H9 (cell line): ENCODE measurements around the gene CERS6. TPM values are rescaled to one million over a fixed set of nuclear protein-coding genes. Genes with fewer than 3 reads are reported as not detected.

Source experiments
- DNase-seq: peaks from one replicate; pipeline ENCODE4 v3.0.0-alpha.2; 2017
- H2AFZ ChIP-seq: one replicate; pipeline ENCODE4 v1.6.1; 2013; ENCODE audit warnings: mild to moderate bottlenecking, low read length, control low read depth, moderate library complexity
- H2AK5ac ChIP-seq: 2 replicates; pipeline ENCODE4 v1.6.1; 2013; ENCODE audit warnings: low read length, control low read depth, mixed read lengths; ENCODE audit not compliant: insufficient read length
- H2BK120ac ChIP-seq: one replicate; pipeline ENCODE4 v1.6.1; 2013; ENCODE audit warnings: low read depth, mild to moderate bottlenecking, low read length, control low read depth, inconsistent platforms; ENCODE audit not compliant: poor library complexity, severe bottlenecking
- H2BK12ac ChIP-seq: 2 replicates; pipeline ENCODE4 v1.6.1; 2013; ENCODE audit warnings: low read length, control low read depth, mixed read lengths, low read depth; ENCODE audit not compliant: insufficient read length
- H2BK15ac ChIP-seq: 2 replicates; pipeline ENCODE4 v1.6.1; 2013; ENCODE audit warnings: low read depth, low read length, control low read depth
- H2BK20ac ChIP-seq: one replicate; pipeline ENCODE4 v1.6.1; 2013; ENCODE audit warnings: low read depth, mild to moderate bottlenecking, low read length, control low read depth, inconsistent platforms; ENCODE audit not compliant: poor library complexity, severe bottlenecking
- H2BK5ac ChIP-seq: 2 replicates; pipeline ENCODE4 v1.6.1; 2013; ENCODE audit warnings: low read length, control low read depth, mixed read lengths; ENCODE audit not compliant: insufficient read length
- H3K14ac ChIP-seq: 2 replicates; pipeline ENCODE4 v1.6.1; 2013; ENCODE audit warnings: low read length, control low read depth; ENCODE audit not compliant: insufficient read depth
- H3K18ac ChIP-seq: 2 replicates; pipeline ENCODE4 v1.6.1; 2013; ENCODE audit warnings: low read depth, mild to moderate bottlenecking, mixed read lengths, low read length, control low read depth; ENCODE audit not compliant: insufficient read length
- H3K23ac ChIP-seq: 2 replicates; pipeline ENCODE4 v1.6.1; 2013; ENCODE audit warnings: low read length, control low read depth, mixed read lengths, low read depth; ENCODE audit not compliant: insufficient read length
- H3K23me2 ChIP-seq: 2 replicates; pipeline ENCODE4 v1.6.1; 2013; ENCODE audit warnings: low read depth, mild to moderate bottlenecking, mixed read lengths, low read length, control low read depth; ENCODE audit not compliant: insufficient read length, poor library complexity, severe bottlenecking
- H3K27ac ChIP-seq: 2 replicates; pipeline ENCODE4 v1.5.1; 2013; ENCODE audit warnings: low read length, control low read depth, mixed read lengths, low read depth; ENCODE audit not compliant: insufficient read length
- H3K27me3 ChIP-seq: 2 replicates; pipeline ENCODE4 v1.6.1; 2013; ENCODE audit warnings: low read length, control low read depth, inconsistent platforms; ENCODE audit not compliant: insufficient read depth
- H3K4ac ChIP-seq: 2 replicates; pipeline ENCODE4 v1.6.1; 2013; ENCODE audit warnings: low read depth, mild to moderate bottlenecking, control low read depth, inconsistent platforms, low read length, moderate library complexity
- H3K4me1 ChIP-seq: 2 replicates; pipeline ENCODE4 v1.6.1; 2013; ENCODE audit warnings: low read length, control low read depth, inconsistent platforms; ENCODE audit not compliant: insufficient read depth
- H3K4me2 ChIP-seq: 2 replicates; pipeline ENCODE4 v1.6.1; 2013; ENCODE audit warnings: low read length, control low read depth, mixed read lengths; ENCODE audit not compliant: insufficient read length, insufficient read depth
- H3K56ac ChIP-seq: 2 replicates; pipeline ENCODE4 v1.6.1; 2013; ENCODE audit warnings: low read depth, mild to moderate bottlenecking, mixed read lengths, low read length, control low read depth; ENCODE audit not compliant: insufficient read length
- H3K79me1 ChIP-seq: 2 replicates; pipeline ENCODE4 v1.6.1; 2013; ENCODE audit warnings: low read depth, mild to moderate bottlenecking, moderate library complexity, low read length, control low read depth, inconsistent platforms; ENCODE audit not compliant: insufficient read depth, poor library complexity, severe bottlenecking
- H3K79me2 ChIP-seq: 2 replicates; pipeline ENCODE4 v1.6.1; 2013; ENCODE audit warnings: low read length, control low read depth, inconsistent platforms; ENCODE audit not compliant: insufficient read depth
- H3K9ac ChIP-seq: 2 replicates; pipeline ENCODE4 v1.6.1; 2013; ENCODE audit warnings: low read length, control low read depth, mixed read lengths; ENCODE audit not compliant: insufficient read length; ENCODE audit errors: extremely low read depth
- H3K9me3 ChIP-seq: one replicate; pipeline ENCODE4 v1.6.1; 2013; ENCODE audit warnings: low read depth, low read length, inconsistent platforms; ENCODE audit not compliant: control insufficient read depth
- H3T11ph ChIP-seq: one replicate; pipeline ENCODE4 v1.6.1; 2013; ENCODE audit warnings: mild to moderate bottlenecking, low read length, control low read depth, inconsistent platforms
- H4K20me1 ChIP-seq: one replicate; pipeline ENCODE4 v1.6.1; 2013; ENCODE audit not compliant: control insufficient read depth, insufficient read length, insufficient read depth
- H4K5ac ChIP-seq: 2 replicates; pipeline ENCODE4 v1.6.1; 2013; ENCODE audit warnings: low read depth, mild to moderate bottlenecking, mixed read lengths, low read length, control low read depth; ENCODE audit not compliant: insufficient read length
- H4K8ac ChIP-seq: replicated peaks from 2 replicates; pipeline ENCODE4 v1.6.1; 2013; ENCODE audit warnings: low read length, control low read depth, mixed read lengths, low read depth; ENCODE audit not compliant: insufficient read length
- H4K91ac ChIP-seq: 2 replicates; pipeline ENCODE4 v1.6.1; 2013; ENCODE audit warnings: low read depth, mild to moderate bottlenecking, moderate library complexity, mixed read lengths, low read length, control low read depth; ENCODE audit not compliant: insufficient read length
- H3K27ac Mint-ChIP-seq, 3 experiments: 2 replicates in 2 of 3; 3 replicates in 1 of 3; pipeline ENCODE4 v1.8.0; 2020 to 2021; ENCODE audit warnings: mixed read lengths in 3 of 3, mild to moderate bottlenecking in 1 of 3, moderate library complexity in 1 of 3
- H3K27me3 Mint-ChIP-seq: 2 replicates; pipeline ENCODE4 v1.8.0; 2021; ENCODE audit warnings: low read depth, mild to moderate bottlenecking, moderate library complexity, mixed read lengths
- H3K36me3 Mint-ChIP-seq, 3 experiments: 2 replicates in 2 of 3; 3 replicates in 1 of 3; pipeline ENCODE4 v1.8.0; 2020 to 2021; ENCODE audit warnings: low read depth in 3 of 3, mixed read lengths in 3 of 3; ENCODE audit not compliant: insufficient read depth in 1 of 3
- H3K4me1 Mint-ChIP-seq, 2 experiments: 2 replicates each; pipeline ENCODE4 v1.8.0; 2020; ENCODE audit warnings: mixed read lengths in 2 of 2
- H3K4me3 Mint-ChIP-seq, 2 experiments: 2 replicates in 1 of 2; 3 replicates in 1 of 2; pipeline ENCODE4 v1.8.0; 2020 to 2021; ENCODE audit warnings: mild to moderate bottlenecking in 2 of 2, mixed read lengths in 2 of 2, moderate library complexity in 1 of 2
- H3K9me3 Mint-ChIP-seq, 2 experiments: 2 replicates in 1 of 2; 3 replicates in 1 of 2; pipeline ENCODE4 v1.8.0; 2020; ENCODE audit warnings: mild to moderate bottlenecking in 2 of 2, mixed read lengths in 2 of 2, moderate library complexity in 1 of 2
- WGBS: extraction: QIAGEN DNeasy Blood & Tissue Kit; methylation state at CpG from one replicate; pipeline ENCODE4 v1.1.7; 2013; ENCODE audit warnings: missing lambda C conversion rate, low lambda C conversion rate, mixed read lengths; ENCODE audit not compliant: insufficient read length; ENCODE audit errors: extremely low coverage; 5-methylcytosine and 5-hydroxymethylcytosine counted together
- total RNA-seq: library from RNA; stranded (reverse); gene quantifications from 2 replicates; pipeline ENCODE4 v1.2.1, GENCODE V29; 2021
- TF ChIP-seq, protein P1 (sequence below): fragments of 200-600 bp; sonication (generic); conservative IDR thresholded peaks from 3 replicates; pipeline ENCODE4 v1.8.0; 2021; ENCODE audit warnings: antibody characterized with exemption, mild to moderate bottlenecking

Gene CERS6
- total RNA-seq, 1 experiment from 2014 or later, result 17.7 TPM

DNA sequence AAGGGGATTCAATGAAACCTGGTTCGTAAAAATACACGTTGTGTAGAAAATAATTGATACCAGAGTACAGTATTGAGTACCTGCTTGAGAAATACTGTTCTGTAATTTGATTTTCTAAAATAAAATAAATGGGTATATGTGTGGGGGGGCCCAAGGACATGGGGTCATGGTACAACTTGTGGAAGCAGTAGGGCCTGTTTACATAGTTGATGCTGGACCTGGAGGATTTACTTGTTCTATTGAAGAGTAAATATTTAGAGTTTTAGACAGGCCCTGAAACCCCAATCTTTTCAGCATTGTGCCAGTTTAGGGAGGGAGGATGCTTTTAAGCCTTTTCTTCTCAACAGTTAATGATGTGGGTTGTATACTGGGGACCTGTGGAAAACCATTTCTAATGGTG lies 11.7 kb downstream of the CERS6 start:
- no peak overlapping the region for H3K9ac ChIP-seq
- H3K23ac ChIP-seq, result no peak overlapping the region
- Mint-ChIP-seq H3K9me3 (no peaks in the 10 kb centered on the region), H3K4me1 (peaks cover 68 to 79% of the 10 kb centered on the region in 2 experiments), H3K36me3 (no peaks in the 10 kb centered on the region), H3K4me3 (no peak overlapping the region), H3K27ac (no peak overlapping the region), H3K27me3 (no peaks in the 10 kb centered on the region; the same call in 1 of the 2 replicates)
- no peak overlapping the region for H2BK20ac ChIP-seq
- H3K9me3 ChIP-seq, result no peaks in the 10 kb centered on the region
- H2BK120ac ChIP-seq, result no peak overlapping the region
- H3K4me1 ChIP-seq, result peaks cover 8% of the 10 kb centered on the region; the same call in 1 of the 2 replicates
- no peaks in the 10 kb centered on the region; the same call in 1 of the 2 replicates for H3K79me2 ChIP-seq
- WGBS, result no CpG with 5 or more reads among the region's 2 CpGs
- no peak overlapping the region for H2BK5ac ChIP-seq
- H2AFZ ChIP-seq, result no peak overlapping the region
- no peak overlapping the region for H3K18ac ChIP-seq
- H4K20me1 ChIP-seq, result no peaks in the 10 kb centered on the region
- no peak overlapping the region for H2BK12ac ChIP-seq
- H4K91ac ChIP-seq, result no peak overlapping the region
- no peak overlapping the region for H3K4me2 ChIP-seq
- peaks cover 4% of the 10 kb centered on the region for H3K79me1 ChIP-seq
- no peak overlapping the region for H2BK15ac ChIP-seq
- no peaks in the 10 kb centered on the region for H3K23me2 ChIP-seq
- H3K56ac ChIP-seq, result no peak overlapping the region
- no peak overlapping the region for H3T11ph ChIP-seq
- H3K27ac ChIP-seq, result no peak overlapping the region
- H3K14ac ChIP-seq, result no peak overlapping the region
- H4K5ac ChIP-seq, result no peak overlapping the region
- H3K4ac ChIP-seq, result no peak overlapping the region
- no peak for DNase-seq
- no peak overlapping the region for H4K8ac ChIP-seq
- no peak overlapping the region for H2AK5ac ChIP-seq
- H3K27me3 ChIP-seq, result no peaks in the 10 kb centered on the region
- TF ChIP-seq, protein P1, sequence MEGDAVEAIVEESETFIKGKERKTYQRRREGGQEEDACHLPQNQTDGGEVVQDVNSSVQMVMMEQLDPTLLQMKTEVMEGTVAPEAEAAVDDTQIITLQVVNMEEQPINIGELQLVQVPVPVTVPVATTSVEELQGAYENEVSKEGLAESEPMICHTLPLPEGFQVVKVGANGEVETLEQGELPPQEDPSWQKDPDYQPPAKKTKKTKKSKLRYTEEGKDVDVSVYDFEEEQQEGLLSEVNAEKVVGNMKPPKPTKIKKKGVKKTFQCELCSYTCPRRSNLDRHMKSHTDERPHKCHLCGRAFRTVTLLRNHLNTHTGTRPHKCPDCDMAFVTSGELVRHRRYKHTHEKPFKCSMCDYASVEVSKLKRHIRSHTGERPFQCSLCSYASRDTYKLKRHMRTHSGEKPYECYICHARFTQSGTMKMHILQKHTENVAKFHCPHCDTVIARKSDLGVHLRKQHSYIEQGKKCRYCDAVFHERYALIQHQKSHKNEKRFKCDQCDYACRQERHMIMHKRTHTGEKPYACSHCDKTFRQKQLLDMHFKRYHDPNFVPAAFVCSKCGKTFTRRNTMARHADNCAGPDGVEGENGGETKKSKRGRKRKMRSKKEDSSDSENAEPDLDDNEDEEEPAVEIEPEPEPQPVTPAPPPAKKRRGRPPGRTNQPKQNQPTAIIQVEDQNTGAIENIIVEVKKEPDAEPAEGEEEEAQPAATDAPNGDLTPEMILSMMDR, result no peak
